ACC112 (cell line): Measurements from ENCODE around the gene ANTXR1.

ENCODE experiments used
- H2AFZ ChIP-seq: fragments of 200-600 bp; sonication (generic); one replicate; pipeline ENCODE4 v1.6.0; 2017; ENCODE audit warnings: antibody characterized with exemption, low read length; ENCODE audit not compliant: unreplicated experiment
- H3K27ac ChIP-seq: fragments of 200-600 bp; sonication (generic); 2 replicates; pipeline ENCODE4 v1.5.1; 2014; ENCODE audit warnings: low read depth, mild to moderate bottlenecking, antibody characterized with exemption, low read length, moderate library complexity
- H3K27me3 ChIP-seq: fragments of 200-600 bp; sonication (generic); 2 replicates; pipeline ENCODE4 v1.6.1; 2014; ENCODE audit warnings: mild to moderate bottlenecking, antibody characterized with exemption, low read length, moderate library complexity, mixed read lengths; ENCODE audit not compliant: insufficient read depth
- H3K36me3 ChIP-seq: fragments of 200-600 bp; sonication (generic); 2 replicates; pipeline ENCODE4 v1.6.1; 2016; ENCODE audit warnings: mild to moderate bottlenecking, antibody characterized with exemption, low read length, moderate library complexity, mixed read lengths; ENCODE audit not compliant: insufficient read depth
- H3K4me1 ChIP-seq: fragments of 200-600 bp; sonication (generic); one replicate; pipeline ENCODE4 v1.6.1; 2016; ENCODE audit warnings: low read length, mixed read lengths; ENCODE audit not compliant: insufficient read depth, unreplicated experiment, control insufficient read depth
- H3K4me3 ChIP-seq: fragments of 200-600 bp; sonication (generic); 2 replicates; pipeline ENCODE4 v1.5.1; 2014; ENCODE audit warnings: mild to moderate bottlenecking, low read depth, low read length
- H3K79me2 ChIP-seq: fragments of 200-600 bp; sonication (generic); one replicate; pipeline ENCODE4 v1.6.0; 2016; ENCODE audit warnings: low read length; ENCODE audit not compliant: control insufficient read depth, unreplicated experiment, insufficient read depth

ANTXR1 gene

DNA sequence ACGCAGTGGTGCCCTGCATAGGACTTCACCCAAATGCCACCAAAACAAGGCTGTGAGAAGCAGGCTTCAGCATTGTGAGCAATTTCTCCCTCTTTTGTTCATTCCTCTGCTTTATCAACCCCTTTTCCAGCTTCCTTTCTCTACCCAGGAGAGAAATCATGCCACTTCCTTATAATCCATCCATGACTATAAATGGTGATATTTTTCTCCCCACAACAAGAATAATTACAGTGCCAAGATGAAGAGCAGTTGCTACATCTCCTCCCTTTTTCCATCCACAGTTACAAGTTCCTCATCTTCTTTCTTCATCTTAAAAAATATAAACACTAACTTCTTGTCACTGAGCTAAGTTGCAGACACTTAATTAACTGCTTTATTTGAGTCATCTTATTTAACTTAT is 167.2 kb downstream of the ANTXR1 start:
- H3K27me3 ChIP-seq: no peaks in the 10 kb centered on the region
- H2AFZ ChIP-seq: no peak overlapping the region
- H3K36me3 ChIP-seq: peaks cover 27% of the 10 kb centered on the region; the same call in 1 of the 2 replicates
- peaks cover 27% of the 10 kb centered on the region for H3K4me1 ChIP-seq
- no peaks in the 10 kb centered on the region for H3K79me2 ChIP-seq
- H3K27ac ChIP-seq: no peak overlapping the region
- no peak overlapping the region for H3K4me3 ChIP-seq

DNA sequence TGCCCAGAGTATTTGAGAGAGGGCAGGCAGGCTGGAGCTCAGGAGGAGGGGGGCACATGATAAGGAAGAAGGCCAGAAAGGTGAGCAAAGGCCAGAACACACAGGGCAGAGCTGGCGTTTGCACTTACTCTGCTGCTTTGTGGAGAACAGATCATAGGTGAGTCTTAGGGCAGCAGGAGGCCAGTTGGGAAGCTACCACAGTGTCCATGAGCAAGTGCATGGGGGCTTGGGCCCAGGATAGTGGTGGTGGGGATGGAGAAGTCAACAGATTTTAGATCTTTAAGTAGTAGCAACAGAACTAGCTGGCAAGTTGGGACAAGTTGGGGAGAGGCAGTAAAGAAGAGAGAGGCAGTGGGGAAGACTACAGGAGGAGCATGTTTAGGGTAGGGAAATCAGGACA is 168.0 kb downstream of the ANTXR1 start:
- Histone ChIP-seq H3K79me2 (no peaks in the 10 kb centered on the region), H2AFZ (no peak overlapping the region), H3K27me3 (no peaks in the 10 kb centered on the region), H3K27ac (no peak overlapping the region), H3K4me3 (no peak overlapping the region), H3K4me1 (peaks cover 22% of the 10 kb centered on the region), H3K36me3 (peaks cover 27% of the 10 kb centered on the region; the same call in 1 of the 2 replicates)

DNA sequence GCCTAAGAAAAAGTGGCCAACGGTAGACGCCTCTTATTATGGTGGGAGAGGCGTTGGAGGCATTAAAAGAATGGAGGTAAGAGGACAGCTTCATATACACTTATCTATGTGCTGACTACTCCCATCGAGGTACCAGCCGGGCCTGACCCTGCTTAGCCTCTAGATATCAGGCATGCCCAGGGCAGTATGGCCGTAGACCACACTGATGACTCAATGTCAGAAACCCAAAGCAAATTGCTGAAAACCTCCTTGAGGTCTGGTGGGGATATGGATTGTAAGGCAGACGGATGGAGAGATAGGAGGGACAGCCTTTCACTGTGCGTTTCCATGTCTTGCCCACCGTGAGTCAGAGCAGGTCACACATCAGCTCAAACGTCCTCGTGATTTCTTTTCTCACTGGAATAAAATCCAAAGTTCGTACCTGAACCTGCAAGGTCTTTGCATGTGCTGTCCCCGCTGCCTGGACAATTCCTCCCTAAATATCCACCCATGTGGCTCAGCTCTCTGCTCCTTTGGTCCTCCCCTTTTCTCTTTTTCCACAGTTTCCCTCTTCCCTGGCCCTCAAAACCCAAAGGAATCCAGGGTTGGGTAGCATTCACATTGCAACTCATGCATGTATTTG is 168.9 kb downstream of the ANTXR1 start:
- no peak overlapping the region for H3K27ac ChIP-seq
- no peak overlapping the region for H3K4me3 ChIP-seq
- H3K36me3 ChIP-seq: peaks cover 29% of the 10 kb centered on the region; the same call in 1 of the 2 replicates
- H2AFZ ChIP-seq: no peak overlapping the region
- H3K4me1 ChIP-seq: peaks cover 13% of the 10 kb centered on the region
- no peaks in the 10 kb centered on the region for H3K79me2 ChIP-seq
- no peaks in the 10 kb centered on the region for H3K27me3 ChIP-seq

DNA sequence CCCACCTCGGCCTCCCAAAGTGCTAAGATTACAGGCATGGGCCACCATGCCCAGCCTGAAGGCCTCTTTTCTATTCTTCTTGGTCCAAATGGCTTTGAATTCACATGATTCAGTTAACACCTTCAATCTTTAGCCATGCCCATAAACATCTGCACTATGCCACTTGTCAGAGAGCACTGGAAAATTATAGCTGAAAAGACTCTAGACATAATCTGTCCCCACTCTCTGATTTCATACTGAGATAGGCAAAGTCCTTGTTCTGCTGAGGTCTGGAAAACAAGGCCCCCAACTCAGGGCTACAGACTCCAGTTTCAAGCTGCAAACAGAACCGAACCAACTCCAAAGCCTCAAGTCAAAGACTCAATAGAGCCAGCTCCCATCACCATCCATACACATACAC is 170.7 kb downstream of the ANTXR1 start:
- H3K27ac ChIP-seq: no peak overlapping the region
- H3K36me3 ChIP-seq: peaks cover 32% of the 10 kb centered on the region; the same call in 1 of the 2 replicates
- no peaks in the 10 kb centered on the region for H3K79me2 ChIP-seq
- no peaks in the 10 kb centered on the region for H3K27me3 ChIP-seq
- no peaks in the 10 kb centered on the region for H3K4me1 ChIP-seq
- H2AFZ ChIP-seq: no peak overlapping the region
- no peak overlapping the region for H3K4me3 ChIP-seq

DNA sequence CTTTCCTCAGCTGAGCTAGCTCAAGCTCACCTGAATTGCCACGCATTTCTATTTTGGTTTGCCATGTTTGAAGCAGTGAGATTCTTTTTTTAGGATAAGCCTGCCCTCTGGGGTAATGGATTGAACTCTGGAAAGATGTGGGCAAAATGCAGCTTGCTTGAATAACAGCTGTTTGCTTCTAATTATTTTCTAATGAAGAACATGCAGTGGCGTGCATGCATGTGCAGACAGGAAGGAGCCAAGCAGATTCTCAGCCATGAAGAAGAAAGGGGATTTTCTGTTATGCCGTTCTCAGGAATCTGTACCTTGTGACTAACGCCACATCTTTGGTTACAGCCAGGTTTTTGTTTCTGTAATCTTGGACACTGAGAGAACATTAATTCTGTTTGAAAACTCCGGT is 171.2 kb downstream of the ANTXR1 start:
- Histone ChIP-seq H3K79me2 (no peaks in the 10 kb centered on the region), H2AFZ (no peak overlapping the region), H3K4me3 (no peak overlapping the region), H3K4me1 (no peaks in the 10 kb centered on the region), H3K27me3 (no peaks in the 10 kb centered on the region), H3K27ac (no peak overlapping the region), H3K36me3 (peaks cover 32% of the 10 kb centered on the region; the same call in 1 of the 2 replicates)

DNA sequence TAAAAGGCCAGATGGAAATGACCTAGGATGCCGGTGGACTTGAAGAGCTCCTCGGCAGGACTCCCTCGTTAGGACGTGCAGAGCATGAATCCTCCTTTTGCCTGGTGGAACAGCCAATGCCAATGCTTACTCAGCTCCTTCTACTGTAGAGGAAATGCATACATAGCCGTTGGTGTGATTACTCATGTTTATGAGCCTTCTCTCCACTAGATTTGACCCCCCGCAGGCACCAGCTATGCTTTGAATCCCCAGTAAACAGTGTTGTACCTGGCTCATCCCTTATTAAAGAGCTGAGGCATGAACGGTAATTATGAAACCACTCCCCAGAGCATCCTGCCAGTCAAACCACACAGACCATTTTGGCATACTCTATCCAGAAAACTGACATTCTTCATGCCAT is 172.8 kb downstream of the ANTXR1 start:
- no peaks in the 10 kb centered on the region for H3K4me1 ChIP-seq
- H3K4me3 ChIP-seq: no peak overlapping the region
- no peak overlapping the region for H2AFZ ChIP-seq
- peaks cover 32% of the 10 kb centered on the region; the same call in 1 of the 2 replicates for H3K36me3 ChIP-seq
- no peaks in the 10 kb centered on the region for H3K27me3 ChIP-seq
- no peaks in the 10 kb centered on the region for H3K79me2 ChIP-seq
- no peak overlapping the region for H3K27ac ChIP-seq

DNA sequence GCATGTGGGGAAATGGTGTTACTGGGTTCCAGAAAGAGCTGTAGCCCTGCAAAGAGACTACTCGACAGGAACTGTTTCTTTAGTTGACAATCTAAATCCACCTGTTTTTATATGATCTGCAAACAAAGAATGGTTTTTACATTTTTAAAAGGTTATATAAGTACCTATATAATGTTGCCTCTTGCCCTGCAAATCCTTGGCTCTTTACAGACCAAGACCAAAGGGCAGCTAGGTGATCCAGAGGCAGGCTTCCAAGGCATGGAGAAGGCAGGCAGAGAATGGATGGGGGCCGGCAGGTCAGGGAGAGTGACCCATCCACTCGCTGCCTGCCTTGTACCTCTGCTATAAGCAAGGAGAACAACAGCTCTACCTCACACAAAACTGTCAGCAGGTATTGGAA is 173.6 kb downstream of the ANTXR1 start:
- H3K27me3 ChIP-seq: no peaks in the 10 kb centered on the region
- H3K4me3 ChIP-seq: no peak overlapping the region
- H2AFZ ChIP-seq: no peak overlapping the region
- no peak overlapping the region for H3K27ac ChIP-seq
- H3K36me3 ChIP-seq: peaks cover 31% of the 10 kb centered on the region; the same call in 1 of the 2 replicates
- no peaks in the 10 kb centered on the region for H3K79me2 ChIP-seq
- H3K4me1 ChIP-seq: no peaks in the 10 kb centered on the region

DNA sequence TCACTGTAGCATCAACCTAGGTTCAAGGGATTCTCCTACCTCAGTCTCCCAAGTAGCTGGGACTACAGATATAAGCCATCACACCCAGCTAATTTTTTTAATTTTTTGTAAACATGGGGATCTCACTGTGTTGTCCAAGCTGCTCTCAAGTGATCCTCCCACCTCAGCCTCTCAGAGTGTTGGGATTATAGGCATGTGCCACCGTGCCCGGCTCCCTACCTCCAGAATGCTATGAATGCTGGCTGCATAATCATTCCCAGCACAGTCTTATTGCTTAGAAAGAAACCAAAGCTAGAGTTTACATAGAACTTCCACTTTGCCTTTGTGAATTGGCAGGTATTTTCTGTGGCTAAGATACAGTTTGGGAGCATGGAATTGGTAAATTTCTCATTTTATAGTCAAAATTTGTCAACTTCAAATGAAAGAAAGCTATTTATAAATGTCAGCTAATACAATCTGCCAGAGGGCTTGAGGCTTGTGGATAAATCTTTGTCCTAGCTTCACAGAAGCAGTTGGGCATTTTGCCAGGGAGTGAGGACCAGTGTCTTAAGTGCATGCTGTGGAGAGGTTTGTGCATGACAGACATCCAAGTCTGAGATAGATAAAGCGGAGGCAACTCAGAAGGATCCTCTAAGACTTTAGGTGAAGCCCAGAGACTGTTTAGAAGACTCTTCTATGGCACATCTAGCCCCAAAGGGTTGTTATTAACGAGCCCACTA is 175.4 kb downstream of the ANTXR1 start:
- Histone ChIP-seq H3K4me3 (no peak overlapping the region), H3K27ac (no peak overlapping the region), H3K36me3 (peaks cover 23% of the 10 kb centered on the region; the same call in 1 of the 2 replicates), H3K4me1 (no peaks in the 10 kb centered on the region), H3K27me3 (no peaks in the 10 kb centered on the region), H2AFZ (no peak overlapping the region), H3K79me2 (no peaks in the 10 kb centered on the region)

DNA sequence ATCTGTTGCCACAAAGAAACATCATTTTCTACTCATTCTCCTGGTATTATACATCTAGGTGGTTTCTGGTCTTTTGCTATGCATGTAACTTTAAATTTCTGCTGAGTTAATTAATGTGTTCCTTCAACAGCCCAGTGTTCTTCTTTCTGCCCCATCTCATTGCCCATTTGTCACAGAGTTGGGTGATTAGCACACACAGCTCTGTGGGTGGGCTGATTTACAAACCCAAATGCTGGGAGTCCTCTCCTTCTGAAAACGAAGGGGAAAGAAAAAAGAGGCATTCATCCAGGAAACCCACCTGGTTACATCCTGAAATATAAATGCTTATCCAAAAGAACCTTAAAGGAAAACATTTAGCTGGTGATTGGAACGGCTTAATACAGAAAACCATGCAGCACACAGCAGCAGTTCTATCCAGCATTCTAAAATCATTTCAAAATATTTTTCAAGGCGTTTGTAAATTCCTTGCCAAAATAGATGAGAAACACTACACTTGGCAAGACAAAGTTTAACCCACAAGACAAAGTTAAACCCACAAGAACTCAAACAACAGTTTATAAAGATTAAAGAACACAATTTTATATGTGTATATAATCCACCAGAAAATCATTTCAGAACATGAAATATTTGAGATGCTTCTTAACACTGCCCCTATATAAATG is 177.9 kb downstream of the ANTXR1 start:
- H3K27me3 ChIP-seq: no peaks in the 10 kb centered on the region
- peaks cover 8% of the 10 kb centered on the region; the same call in 1 of the 2 replicates for H3K36me3 ChIP-seq
- H3K4me1 ChIP-seq: peaks cover 4% of the 10 kb centered on the region
- no peaks in the 10 kb centered on the region for H3K79me2 ChIP-seq
- no peak overlapping the region for H2AFZ ChIP-seq
- H3K4me3 ChIP-seq: no peak overlapping the region
- H3K27ac ChIP-seq: no peak overlapping the region

DNA sequence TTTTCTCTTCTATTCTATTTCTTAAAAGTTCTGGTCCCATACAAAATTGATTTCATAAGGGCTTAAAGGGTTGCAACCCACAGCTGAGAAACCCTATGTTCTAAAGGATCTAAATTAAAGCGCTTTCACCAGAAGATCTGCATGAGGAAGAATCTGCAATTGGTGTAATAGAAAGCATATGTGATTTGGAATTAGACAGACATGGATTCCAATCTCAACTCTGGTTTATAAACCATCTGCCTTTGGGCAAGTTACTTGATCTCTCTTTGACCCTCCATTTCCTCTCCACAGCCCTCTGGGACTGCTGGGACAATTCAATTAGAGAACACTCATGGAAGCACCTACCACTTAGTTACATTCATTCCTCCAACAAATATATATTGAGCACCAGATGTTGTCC is 178.7 kb downstream of the ANTXR1 start:
- no peak overlapping the region for H3K27ac ChIP-seq
- H3K4me1 ChIP-seq: peaks cover 11% of the 10 kb centered on the region
- no peak overlapping the region for H2AFZ ChIP-seq
- no peak overlapping the region for H3K4me3 ChIP-seq
- H3K36me3 ChIP-seq: peaks cover 14% of the 10 kb centered on the region; the same call in 1 of the 2 replicates
- no peaks in the 10 kb centered on the region for H3K27me3 ChIP-seq
- H3K79me2 ChIP-seq: no peaks in the 10 kb centered on the region
